Neural progenitor cell (in vitro differentiated cells): ENCODE results near the gene TRAPPC12.

Source experiments
- EZH2 ChIP-seq: fragments of 200-600 bp; sonication (generic); IDR thresholded peaks from 2 replicates; pipeline ENCODE4 v1.6.1; 2017; ENCODE audit warnings: antibody characterized with exemption, mild to moderate bottlenecking, moderate library complexity
- TF ChIP-seq, protein P1 (sequence below): fragments of 200-600 bp; sonication (generic); IDR thresholded peaks from 2 replicates; pipeline ENCODE4 v1.5.1; 2017; ENCODE audit warnings: antibody characterized with exemption, mild to moderate bottlenecking

- no peak for TF ChIP-seq EZH2
- TF ChIP-seq, protein P1, sequence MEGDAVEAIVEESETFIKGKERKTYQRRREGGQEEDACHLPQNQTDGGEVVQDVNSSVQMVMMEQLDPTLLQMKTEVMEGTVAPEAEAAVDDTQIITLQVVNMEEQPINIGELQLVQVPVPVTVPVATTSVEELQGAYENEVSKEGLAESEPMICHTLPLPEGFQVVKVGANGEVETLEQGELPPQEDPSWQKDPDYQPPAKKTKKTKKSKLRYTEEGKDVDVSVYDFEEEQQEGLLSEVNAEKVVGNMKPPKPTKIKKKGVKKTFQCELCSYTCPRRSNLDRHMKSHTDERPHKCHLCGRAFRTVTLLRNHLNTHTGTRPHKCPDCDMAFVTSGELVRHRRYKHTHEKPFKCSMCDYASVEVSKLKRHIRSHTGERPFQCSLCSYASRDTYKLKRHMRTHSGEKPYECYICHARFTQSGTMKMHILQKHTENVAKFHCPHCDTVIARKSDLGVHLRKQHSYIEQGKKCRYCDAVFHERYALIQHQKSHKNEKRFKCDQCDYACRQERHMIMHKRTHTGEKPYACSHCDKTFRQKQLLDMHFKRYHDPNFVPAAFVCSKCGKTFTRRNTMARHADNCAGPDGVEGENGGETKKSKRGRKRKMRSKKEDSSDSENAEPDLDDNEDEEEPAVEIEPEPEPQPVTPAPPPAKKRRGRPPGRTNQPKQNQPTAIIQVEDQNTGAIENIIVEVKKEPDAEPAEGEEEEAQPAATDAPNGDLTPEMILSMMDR: no peak
These were observed 41.4 kb downstream of the TRAPPC12 start for GRCh38 chr2:3420769-3421397.
